Measurements from ENCODE around the gene INVS.

- no peak for TF ChIP-seq TSHZ2 (CRISPR knock-in tag; IDR thresholded peaks at IDR 0.05)
- no peak for TF ChIP-seq CREB5 (CRISPR knock-in tag; IDR thresholded peaks at IDR 0.05; ENCODE audit: low read depth)
- TF ChIP-seq SNAI2 (CRISPR knock-in tag; IDR thresholded peaks at IDR 0.05), result no peak
- no peak for TF ChIP-seq BACH2 (CRISPR knock-in tag; IDR thresholded peaks at IDR 0.05; ENCODE audit: borderline replicate concordance)
- no peak for TF ChIP-seq RARB (CRISPR knock-in tag; IDR thresholded peaks at IDR 0.05)
- TF ChIP-seq OSR1 (CRISPR knock-in tag; IDR thresholded peaks at IDR 0.05), result no peak
- TF ChIP-seq ZFP30 (CRISPR knock-in tag; IDR thresholded peaks at IDR 0.05), result no peak
- TF ChIP-seq ISL1 (CRISPR knock-in tag; IDR thresholded peaks at IDR 0.05), result no peak
- no peak for TF ChIP-seq ZNF8 (CRISPR knock-in tag; IDR thresholded peaks at IDR 0.05)
- no peak for TF ChIP-seq ESRRG (CRISPR knock-in tag; IDR thresholded peaks at IDR 0.05)
These were observed 193.4 kb downstream of the INVS start for GRCh38 chr9:100292414-100292813.

Measured in SK-N-SH treated with all-trans-retinoic acid at 6 μM for 48 hours (cell line).